GM18498 (cell line): Measurements from ENCODE around the gene GBX2.

Source experiments
- ATAC-seq: cut with Tn5 transposase; IDR thresholded peaks from one replicate; pipeline ENCODE4 v1.9.1; 2021; ENCODE audit warnings: mild to moderate bottlenecking, moderate library complexity; ENCODE audit not compliant: unreplicated experiment

GBX2 gene

GRCh38 chr2:236119476-236119875 lies 48.7 kb downstream of the GBX2 start:
- no peak for ATAC-seq

GRCh38 chr2:236119003-236119402 lies 49.2 kb downstream of the GBX2 start:
- no peak for ATAC-seq

GRCh38 chr2:236117861-236118269 lies 50.3 kb downstream of the GBX2 start:
- no peak for ATAC-seq

- no peak for ATAC-seq
Measured at GRCh38 chr2:236117401-236117800, 50.8 kb downstream of the GBX2 start.
